ENCODE data around the gene AGFG1.

Gene AGFG1

DNA sequence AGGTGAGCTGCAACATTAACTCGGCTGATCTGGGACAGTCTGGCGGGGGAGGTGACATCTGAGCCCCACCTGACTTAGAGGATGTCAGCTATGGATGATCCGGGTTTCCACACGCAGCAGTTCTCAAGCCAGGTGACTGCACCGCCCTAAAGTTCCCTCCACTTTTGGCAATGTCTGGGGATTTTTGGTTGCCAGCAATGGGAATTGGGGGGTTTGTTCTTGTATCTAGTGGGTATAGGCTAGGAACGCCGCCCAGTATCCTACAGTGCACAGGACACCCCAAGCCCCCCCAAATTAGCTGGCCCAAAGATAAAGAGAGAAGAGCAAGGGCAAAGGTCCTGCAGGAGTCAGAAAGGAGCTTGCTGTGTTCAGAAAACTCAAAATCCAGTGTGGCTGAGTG, 544 bp upstream of the AGFG1 start:
- TF ChIP-seq, protein P1, sequence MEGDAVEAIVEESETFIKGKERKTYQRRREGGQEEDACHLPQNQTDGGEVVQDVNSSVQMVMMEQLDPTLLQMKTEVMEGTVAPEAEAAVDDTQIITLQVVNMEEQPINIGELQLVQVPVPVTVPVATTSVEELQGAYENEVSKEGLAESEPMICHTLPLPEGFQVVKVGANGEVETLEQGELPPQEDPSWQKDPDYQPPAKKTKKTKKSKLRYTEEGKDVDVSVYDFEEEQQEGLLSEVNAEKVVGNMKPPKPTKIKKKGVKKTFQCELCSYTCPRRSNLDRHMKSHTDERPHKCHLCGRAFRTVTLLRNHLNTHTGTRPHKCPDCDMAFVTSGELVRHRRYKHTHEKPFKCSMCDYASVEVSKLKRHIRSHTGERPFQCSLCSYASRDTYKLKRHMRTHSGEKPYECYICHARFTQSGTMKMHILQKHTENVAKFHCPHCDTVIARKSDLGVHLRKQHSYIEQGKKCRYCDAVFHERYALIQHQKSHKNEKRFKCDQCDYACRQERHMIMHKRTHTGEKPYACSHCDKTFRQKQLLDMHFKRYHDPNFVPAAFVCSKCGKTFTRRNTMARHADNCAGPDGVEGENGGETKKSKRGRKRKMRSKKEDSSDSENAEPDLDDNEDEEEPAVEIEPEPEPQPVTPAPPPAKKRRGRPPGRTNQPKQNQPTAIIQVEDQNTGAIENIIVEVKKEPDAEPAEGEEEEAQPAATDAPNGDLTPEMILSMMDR (conservative IDR thresholded peaks at IDR 0.05; ENCODE audit: low read depth, low read length) = no peak
- no peak overlapping the region for H3K4me3 ChIP-seq (ENCODE audit: low read length)
- no peak for DNase-seq (ENCODE audit: low read depth)

DNA sequence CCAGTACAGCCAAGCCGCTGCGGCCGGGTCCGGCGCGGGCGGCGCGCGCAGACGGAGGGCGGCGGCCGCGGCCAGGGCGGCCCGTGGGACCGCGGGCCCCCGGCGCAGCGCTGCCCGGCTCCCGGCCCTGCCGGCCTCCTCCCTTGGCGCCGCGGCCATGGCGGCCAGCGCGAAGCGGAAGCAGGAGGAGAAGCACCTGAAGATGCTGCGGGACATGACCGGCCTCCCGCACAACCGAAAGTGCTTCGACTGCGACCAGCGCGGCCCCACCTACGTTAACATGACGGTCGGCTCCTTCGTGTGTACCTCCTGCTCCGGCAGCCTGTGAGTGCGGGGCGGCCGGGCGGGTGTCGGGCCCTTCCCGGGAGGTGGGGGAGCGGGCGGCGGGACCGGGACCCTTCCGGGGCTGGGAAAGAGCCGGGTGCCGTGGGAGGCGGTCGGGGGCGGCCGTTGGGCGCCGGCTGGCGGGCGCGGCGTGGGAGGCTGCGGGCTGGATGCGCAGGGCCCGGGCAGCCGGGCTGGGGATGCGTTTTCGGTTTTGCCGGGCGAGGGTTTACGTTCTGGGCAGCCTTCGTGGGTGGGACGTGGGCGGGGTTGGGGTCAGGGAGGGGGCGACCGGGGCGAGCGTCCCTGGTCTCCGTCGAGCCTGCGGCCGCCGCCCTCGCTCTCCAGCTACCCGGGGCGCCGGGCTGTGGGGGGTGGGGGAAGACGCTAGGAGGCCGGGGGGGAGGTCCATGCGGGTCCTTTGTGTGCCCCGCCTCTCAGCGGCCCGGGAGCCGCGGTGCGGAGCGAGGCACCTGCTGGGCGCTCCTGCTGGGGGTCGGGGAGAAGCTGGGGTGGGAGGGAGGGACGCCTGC, 537 bp downstream of the AGFG1 start:
- TF ChIP-seq, protein P1 (conservative IDR thresholded peaks at IDR 0.05; ENCODE audit: low read depth, low read length) = no peak
- H3K4me3 ChIP-seq (ENCODE audit: low read length) = peak overlapping the region; percentile 85
- no peak for DNase-seq (ENCODE audit: low read depth)

DNA sequence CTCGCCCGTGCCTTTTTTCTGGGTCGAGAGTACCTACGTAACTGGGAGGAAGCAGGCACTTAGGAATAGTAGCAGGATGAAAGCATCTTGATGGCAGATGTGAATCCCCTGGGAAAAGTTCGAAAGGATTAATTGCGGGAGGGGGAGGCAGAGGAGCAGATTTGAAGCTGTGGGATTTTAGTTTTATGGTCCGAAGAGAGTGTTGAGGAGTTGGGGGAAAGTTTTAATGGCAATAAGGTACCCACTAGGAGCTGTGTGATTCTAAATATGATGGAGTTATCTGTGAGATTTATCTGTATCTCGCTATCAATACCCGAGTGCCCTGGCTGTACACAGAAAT, 1.1 kb downstream of the AGFG1 start:
- no peak for DNase-seq (ENCODE audit: low read depth)
- TF ChIP-seq, protein P1 (conservative IDR thresholded peaks at IDR 0.05; ENCODE audit: low read depth, low read length) = no peak
- peak overlapping the region; percentile 85 for H3K4me3 ChIP-seq (ENCODE audit: low read length)

DNA sequence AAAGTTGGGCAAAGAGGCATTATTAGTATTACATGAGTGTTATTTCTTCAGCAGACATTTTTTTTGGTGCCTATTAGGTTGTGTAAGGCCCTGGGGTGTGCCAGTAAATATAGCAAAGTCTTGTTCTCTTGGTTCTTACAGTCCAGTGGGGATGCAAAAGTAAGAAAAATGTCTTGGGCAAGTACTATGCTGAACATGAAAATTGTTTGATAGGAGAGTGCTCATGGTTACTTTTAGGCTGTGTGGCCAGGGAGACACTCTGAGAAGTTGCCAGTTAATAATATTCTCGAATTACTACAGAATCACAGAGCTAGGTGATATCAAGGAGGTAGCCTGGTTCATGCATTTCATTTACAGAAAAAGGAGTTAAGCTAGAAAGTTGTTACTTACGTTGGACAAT, 1.9 kb downstream of the AGFG1 start:
- H3K4me3 ChIP-seq (ENCODE audit: low read length) = peak overlapping the region; percentile 85
- no peak for DNase-seq (ENCODE audit: low read depth)
- TF ChIP-seq, protein P1 (conservative IDR thresholded peaks at IDR 0.05; ENCODE audit: low read depth, low read length) = no peak

DNA sequence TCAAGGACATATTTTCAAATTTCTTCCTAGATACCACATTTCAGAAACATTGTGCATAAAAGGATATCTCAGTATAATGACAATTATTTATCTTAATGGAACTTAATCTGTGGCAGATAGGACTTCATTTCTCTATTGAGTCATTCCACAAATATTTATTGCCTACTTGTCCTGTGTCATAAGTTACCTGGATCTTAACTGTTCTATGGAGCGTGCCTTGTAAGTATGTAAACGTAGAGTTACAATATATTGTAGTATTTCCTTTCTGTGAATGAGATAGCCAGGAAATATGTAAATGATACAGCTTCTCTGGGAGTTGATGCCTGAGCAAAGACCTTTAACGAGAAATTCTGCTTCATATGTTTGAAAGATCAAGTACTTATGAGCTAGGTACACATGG, 2.5 kb downstream of the AGFG1 start:
- DNase-seq (ENCODE audit: low read depth) = no peak
- H3K4me3 ChIP-seq (ENCODE audit: low read length) = no peak overlapping the region

DNA sequence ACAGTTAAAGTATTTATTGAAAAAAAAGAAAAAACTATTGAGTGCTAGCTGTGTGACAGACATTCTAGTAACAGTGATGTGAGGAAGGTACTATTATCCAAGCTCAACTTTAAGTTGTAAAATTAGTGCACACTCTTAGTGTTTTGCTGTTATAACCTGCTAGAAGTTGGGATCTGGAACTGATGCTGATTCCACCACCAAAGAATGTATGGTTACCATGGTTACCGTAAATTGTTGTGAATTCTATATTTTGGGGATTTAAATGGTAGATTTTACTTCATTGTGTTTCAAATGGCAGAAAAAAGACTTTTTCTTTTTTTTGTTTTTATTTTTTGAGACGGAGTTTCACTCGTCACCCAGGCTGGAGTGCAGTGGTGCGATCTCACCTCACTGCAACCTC, 5.3 kb downstream of the AGFG1 start:
- DNase-seq (ENCODE audit: low read depth) = no peak
- no peak overlapping the region for H3K4me3 ChIP-seq (ENCODE audit: low read length)
- TF ChIP-seq, protein P1 (conservative IDR thresholded peaks at IDR 0.05; ENCODE audit: low read depth, low read length) = no peak

More for the DNA sequence above, 2.5 kb downstream of the AGFG1 start:
- TF ChIP-seq, protein P1 (conservative IDR thresholded peaks at IDR 0.05; ENCODE audit: low read depth, low read length) = no peak

DNA sequence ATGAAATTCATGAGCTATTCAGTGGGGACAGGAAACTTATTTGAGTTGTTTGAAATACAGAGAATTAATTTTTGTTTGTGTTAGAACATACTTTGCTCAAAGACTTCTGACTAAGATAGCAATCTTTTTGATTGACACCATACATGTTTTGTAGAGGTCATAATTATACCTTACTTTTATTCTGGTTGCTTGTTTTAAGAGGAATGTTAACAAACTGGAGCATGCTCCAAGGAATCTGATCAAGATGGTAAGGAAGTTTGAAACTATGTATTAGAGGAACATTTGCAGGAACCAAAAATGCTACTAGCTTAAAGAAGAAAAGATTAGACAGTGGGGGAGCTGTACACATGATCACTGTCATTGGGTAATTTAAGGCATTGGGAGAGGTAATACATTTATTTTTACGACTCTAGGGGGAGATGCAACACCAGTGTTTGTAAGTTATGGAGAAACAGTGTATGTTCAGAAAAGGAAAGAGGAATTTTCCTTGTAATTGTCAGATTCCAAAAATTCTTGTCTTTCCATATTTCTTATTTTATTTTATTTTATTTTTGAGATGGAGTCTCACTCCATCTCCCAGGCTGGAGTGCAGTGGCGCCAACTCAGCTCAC, 8.0 kb downstream of the AGFG1 start:
- DNase-seq (ENCODE audit: low read depth) = no peak
- TF ChIP-seq, protein P1 (conservative IDR thresholded peaks at IDR 0.05; ENCODE audit: low read depth, low read length) = peak; percentile 36

More for the DNA sequence above, 8.0 kb downstream of the AGFG1 start:
- H3K4me3 ChIP-seq (ENCODE audit: low read length) = no peak overlapping the region

Data from retinal pigment epithelial cell (primary cell).